COLO829 (cell line): ENCODE data around the gene PNMA6A.
"Not testable (repeated sequence)": the region's sequence is repeated elsewhere in the genome, so short reads cannot be mapped to it uniquely, and the experiment has no call there.

Experiments used
- DNase-seq: peaks from one replicate; pipeline ENCODE4 v3.0.0; 2012; ENCODE audit warnings: low spot score

Gene PNMA6A

GRCh38 chrX:153075366-153075765 lies 3.1 kb downstream of the PNMA6A start:
- no peak for DNase-seq

DNA sequence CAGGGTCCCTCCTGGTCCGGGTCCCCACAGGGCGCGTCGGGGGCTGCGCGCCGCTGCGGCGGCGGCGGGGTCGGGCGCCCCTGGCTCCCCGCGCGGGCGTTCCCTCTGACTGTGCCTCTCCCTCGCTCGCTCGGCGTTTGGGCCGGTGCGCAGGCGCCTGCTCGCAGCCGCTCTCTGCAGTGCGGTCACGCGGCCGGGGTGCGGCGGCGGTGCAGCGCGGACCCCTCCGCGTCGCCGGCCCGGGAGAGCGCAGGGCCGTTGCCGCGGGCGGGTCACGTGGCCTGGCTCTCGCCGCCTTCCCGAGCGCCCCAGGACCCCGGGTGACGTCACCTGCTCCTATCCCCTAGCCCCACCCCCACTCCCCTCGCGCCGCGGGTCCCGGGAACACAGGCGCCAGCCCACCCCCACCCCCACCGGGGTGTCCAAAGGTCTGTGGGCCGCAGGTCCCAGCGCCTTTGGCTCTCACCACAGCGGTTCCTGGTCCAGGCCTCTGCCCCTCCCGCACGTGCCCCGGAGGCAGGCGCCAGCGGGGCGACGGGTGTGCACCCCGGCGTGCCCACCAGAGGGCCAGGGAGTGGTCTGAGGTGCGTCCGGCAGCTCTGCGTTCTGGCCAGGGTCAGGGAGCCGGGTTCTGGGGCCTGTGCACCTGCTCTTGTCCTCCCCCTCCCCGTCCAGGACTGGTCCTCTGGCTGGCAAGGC lies 5.3 kb downstream of the PNMA6A start:
- not testable (repeated sequence) for DNase-seq

DNA sequence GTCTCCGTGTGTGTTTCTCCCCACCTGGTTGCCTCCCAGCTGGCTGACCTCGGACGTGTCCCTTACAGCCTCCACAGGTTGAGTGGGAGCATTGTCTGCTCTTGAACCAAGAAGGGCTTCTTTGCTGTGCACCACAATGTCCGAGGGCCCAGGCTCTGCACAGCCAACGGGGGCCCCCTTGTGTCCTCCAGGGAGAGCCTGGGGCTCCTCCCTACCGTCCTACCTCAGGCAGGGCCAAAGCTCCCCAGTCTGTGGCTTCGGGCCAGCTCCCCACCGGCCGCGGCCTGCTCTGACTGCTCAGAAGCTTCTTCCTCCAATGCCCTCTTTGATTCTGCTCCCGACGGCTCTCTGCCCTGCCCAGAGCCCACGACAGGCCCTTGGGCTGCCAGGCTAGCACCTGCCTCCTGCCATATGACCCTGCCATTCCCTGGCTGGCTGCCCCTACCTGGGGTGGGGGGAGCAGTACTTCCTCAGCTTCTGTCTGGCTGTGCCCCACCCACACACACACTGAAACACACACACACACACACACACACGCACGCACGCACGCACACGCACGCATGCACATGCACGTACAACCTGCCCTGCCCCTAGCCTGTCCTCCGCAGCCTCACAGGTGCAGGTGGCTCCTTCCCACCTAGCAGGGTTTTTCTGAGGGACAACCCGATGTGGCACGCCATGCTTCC lies 11.1 kb downstream of the PNMA6A start:
- not testable (repeated sequence) for DNase-seq

DNA sequence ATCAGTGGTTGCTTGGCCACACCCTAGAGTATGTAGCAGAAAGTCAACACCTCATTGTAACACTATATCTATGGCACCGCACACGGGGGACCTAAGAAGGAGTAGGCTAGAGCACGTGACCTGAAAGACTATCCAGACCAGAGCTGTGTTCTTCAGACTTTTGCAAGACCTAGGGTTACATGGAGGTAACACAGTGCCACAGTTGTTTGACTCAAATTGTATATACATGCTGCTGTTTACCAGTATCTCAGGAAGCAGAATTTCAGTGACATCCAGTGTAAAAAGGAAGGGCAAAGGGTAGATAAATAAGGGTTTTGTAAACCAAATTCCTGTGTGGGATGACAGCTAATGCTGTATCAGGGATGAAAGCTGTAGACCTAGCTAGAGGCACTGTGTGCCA lies 30.2 kb downstream of the PNMA6A start:
- no peak for DNase-seq

GRCh38 chrX:153104959-153105358 lies 32.7 kb downstream of the PNMA6A start:
- not testable (repeated sequence) for DNase-seq

DNA sequence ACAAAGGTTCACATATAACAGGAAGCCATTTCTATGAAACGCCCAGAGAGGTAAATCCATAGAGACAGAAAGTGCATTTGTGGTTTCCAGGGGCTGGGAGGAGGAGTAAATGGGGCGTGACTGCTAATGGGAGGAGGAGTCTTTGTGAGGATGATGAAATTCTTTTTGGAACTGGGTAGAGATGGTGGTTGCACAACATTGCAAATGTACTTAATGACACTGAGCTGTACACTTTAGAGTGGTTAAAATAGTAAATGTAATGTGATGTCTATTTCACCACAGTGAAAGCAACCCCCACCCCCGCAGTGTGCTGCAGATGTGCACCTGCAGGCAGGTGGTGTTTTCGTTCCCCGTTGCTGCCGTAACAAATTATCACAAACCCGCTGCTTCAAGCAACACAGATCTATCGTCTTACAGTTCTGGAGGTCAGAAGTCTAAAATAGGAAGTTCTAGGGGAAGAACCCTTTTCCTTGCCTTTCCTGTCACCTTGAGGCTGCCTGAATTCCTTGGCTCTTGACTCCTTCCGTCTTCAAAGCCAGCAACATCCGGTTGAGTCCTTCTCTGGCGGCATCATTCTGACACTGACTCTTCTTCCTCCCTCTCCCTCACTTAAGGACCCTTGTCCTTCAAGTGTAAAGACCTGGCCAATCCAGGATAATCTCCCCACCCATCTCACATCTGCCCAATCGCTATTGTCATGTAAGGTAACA lies 34.0 kb downstream of the PNMA6A start:
- not testable (repeated sequence) for DNase-seq

DNA sequence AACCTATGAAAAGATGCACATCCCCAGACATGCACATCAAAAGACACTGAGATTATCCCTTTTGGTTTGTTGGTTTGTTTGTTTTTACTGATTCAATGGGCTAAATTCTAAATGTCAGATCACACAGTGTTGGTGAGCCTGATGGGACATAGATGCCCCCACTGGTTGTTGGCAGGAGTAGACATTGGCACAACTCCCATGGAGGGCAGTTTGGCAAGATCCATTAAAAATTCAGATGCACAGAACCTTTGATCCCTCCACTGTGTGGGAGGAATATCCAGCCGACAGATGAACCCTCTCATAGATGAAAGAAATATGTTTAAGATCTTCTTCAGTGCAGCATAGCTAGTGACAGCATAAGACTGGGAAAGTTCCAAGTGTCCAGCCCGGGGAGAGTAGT lies 38.5 kb downstream of the PNMA6A start:
- DNase-seq = not testable (repeated sequence)

DNA sequence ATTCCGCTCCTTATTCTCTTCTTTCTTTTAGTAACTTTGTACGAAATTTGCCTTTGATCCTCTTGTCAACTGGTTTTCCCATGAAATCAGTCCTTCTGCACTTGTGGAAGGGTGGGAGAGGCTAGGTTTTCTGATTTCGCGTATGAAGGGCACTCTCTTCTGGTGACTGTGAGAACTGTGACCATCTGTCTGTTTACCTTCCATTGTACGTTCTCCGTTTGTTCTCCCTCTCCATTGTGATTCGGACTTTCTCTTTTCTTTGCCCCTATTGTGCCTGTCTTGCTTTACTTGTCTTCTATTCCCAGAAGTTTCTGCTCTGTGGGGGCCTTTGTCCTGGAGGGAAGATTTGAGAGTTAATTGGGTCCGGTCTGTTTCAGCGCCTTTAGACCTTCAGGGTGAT lies 41.6 kb downstream of the PNMA6A start:
- not testable (repeated sequence) for DNase-seq

- not testable (repeated sequence) for DNase-seq
These were observed 45.5 kb downstream of the PNMA6A start for GRCh38 chrX:153117754-153118153.

DNA sequence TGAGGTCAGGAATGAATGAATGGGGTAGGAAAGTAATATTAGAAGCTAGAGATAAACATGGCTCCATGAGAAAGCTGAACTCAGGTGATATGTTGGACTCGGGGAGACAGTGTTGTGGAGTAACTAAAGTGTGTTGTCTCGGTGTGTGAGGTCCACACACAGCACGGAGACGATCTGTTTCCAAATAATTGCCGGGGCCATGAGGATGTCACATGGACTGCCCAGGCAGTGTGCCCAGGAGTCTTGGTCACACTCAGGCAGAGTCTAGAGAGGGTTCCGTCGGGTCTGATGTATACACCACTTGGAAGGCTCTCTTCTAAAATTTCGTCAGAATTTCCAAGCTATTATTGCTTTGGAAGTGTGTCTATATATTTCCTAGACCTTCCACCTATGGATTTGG lies 48.0 kb downstream of the PNMA6A start:
- not testable (repeated sequence) for DNase-seq

DNA sequence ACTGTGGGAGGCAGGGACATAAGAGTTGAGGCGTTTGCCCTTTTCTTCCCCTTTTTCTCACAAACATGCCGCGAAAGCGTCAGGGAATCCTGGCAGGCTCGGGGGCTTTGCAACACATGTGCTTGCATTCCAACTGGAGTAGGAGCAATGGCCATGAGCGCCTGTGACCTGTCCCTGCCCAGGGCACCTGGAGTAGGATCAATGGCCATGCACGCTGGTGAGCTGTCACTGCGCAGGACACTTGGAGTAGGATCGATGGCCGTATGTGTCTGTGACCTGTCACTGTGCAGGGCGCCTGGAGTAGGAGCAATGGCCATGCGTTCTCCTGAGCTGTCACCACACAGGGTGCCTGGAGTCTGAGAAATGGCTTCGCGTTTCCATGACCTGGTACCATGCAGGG lies 51.2 kb downstream of the PNMA6A start:
- DNase-seq = not testable (repeated sequence)
